ENCODE data around the gene ATP6V0A1. TPM values are rescaled to one million over a fixed set of nuclear protein-coding genes. Genes with fewer than 3 reads are reported as not detected.

Gene ATP6V0A1
- total RNA-seq, 1 experiment from 2014 or later = 82.8 TPM

- ChIA-PET POLR2A (interaction anchor here (0.5 to 2.1 kb wide), 5 partner anchors 33 to 114 kb away, joined by 4 to 53 read pairs (median 8); partner anchors contain the start of genes NAGLU and STAT3), CTCF (interaction anchor here (0.6 to 1.9 kb wide), 7 partner anchors 14 to 474 kb away, joined by 3 to 22 read pairs (median 5); partner anchors contain the start of gene STAT3)
- Mint-ChIP-seq H3K36me3 (ENCODE audit: insufficient read depth, unreplicated experiment) (peaks cover 17% of the 10 kb centered on the region), H3K9me3 (ENCODE audit: unreplicated experiment) (no peaks in the 10 kb centered on the region), H3K27ac (ENCODE audit: unreplicated experiment) (peak overlapping the region; percentile 74), H3K4me3 (ENCODE audit: unreplicated experiment) (peak overlapping the region; percentile 85), H3K27me3 (ENCODE audit: insufficient read depth, unreplicated experiment) (no peaks in the 10 kb centered on the region), H3K4me1 (ENCODE audit: low read depth, unreplicated experiment) (peaks cover 15% of the 10 kb centered on the region)
- intact Hi-C loops (cut with micrococcal nuclease; ENCODE audit: unreplicated experiment) = loop anchor here (2.0 kb wide), 1 partner anchor 37 kb away; the partner anchor contains the start of gene ATP6V0A1
- TF ChIP-seq CTCF (IDR thresholded peaks at IDR 0.05; ENCODE audit: insufficient read depth in 1 of 2, low read depth in 1 of 2, low read length in 1 of 2, severe bottlenecking in 1 of 2, unreplicated experiment in 1 of 2) = no peak
- H3K4me1 ChIP-seq = peaks cover 13% of the 10 kb centered on the region
- no TSS peak for BruUV-seq (replicated peaks)
- no peaks in the 10 kb centered on the region for H3K9me3 ChIP-seq
- no peaks in the 10 kb centered on the region for H3K27me3 ChIP-seq (replicated peaks; ENCODE audit: control insufficient read depth, insufficient read depth, low read length)
- peak in 1 of 2 experiments; percentile 24 for DNase-seq
- H3K36me3 ChIP-seq (ENCODE audit: control insufficient read depth, insufficient read depth, low read length) = no peaks in the 10 kb centered on the region
- H3K4me3 ChIP-seq (ENCODE audit: low read depth, low read length) = peak overlapping the region; percentile 97
These were observed 37.0 kb upstream of the ATP6V0A1 start for GRCh38 chr17:42421507-42422338.

GRCh38 chr17:42422412-42422957 lies 36.2 kb upstream of the ATP6V0A1 start:
- H3K27me3 ChIP-seq (replicated peaks; ENCODE audit: control insufficient read depth, insufficient read depth, low read length) = no peaks in the 10 kb centered on the region
- Mint-ChIP-seq H3K36me3 (ENCODE audit: insufficient read depth, unreplicated experiment) (peaks cover 17% of the 10 kb centered on the region), H3K27me3 (ENCODE audit: insufficient read depth, unreplicated experiment) (no peaks in the 10 kb centered on the region), H3K4me1 (ENCODE audit: low read depth, unreplicated experiment) (peaks cover 15% of the 10 kb centered on the region), H3K4me3 (ENCODE audit: unreplicated experiment) (peak overlapping the region; percentile 85), H3K27ac (ENCODE audit: unreplicated experiment) (peak overlapping the region; percentile 74), H3K9me3 (ENCODE audit: unreplicated experiment) (no peaks in the 10 kb centered on the region)
- POLR2A ChIA-PET = interaction anchor here (0.5 to 2.1 kb wide), 17 partner anchors 10 to 945 kb away, joined by 3 to 53 read pairs (median 5); partner anchors contain the start of genes KAT2A, NAGLU, STAT3 and TUBG1
- DNase-seq = peak in 1 of 2 experiments; percentile 57
- intact Hi-C loops (cut with micrococcal nuclease; ENCODE audit: unreplicated experiment) = loop anchor here (2.0 kb wide), 1 partner anchor 36 kb away; the partner anchor contains the start of gene ATP6V0A1
- BruUV-seq (replicated peaks) = TSS peak; percentile 79
- no peaks in the 10 kb centered on the region for H3K9me3 ChIP-seq
- no peak for TF ChIP-seq CTCF (IDR thresholded peaks at IDR 0.05; ENCODE audit: insufficient read depth in 1 of 2, low read depth in 1 of 2, low read length in 1 of 2, severe bottlenecking in 1 of 2, unreplicated experiment in 1 of 2)
- CTCF ChIA-PET = interaction anchor here (0.6 to 1.9 kb wide), 11 partner anchors 9 to 156 kb away, joined by 3 to 22 read pairs (median 5); partner anchors contain the start of gene STAT3
- peak overlapping the region; percentile 97 for H3K4me3 ChIP-seq (ENCODE audit: low read depth, low read length)
- H3K4me1 ChIP-seq = peaks cover 13% of the 10 kb centered on the region
- H3K36me3 ChIP-seq (ENCODE audit: control insufficient read depth, insufficient read depth, low read length) = no peaks in the 10 kb centered on the region
